T-cell (primary cell): Measurements from ENCODE around the gene USH1G. TPM values are rescaled to one million over a fixed set of nuclear protein-coding genes. Genes with fewer than 3 reads are reported as not detected.

Experiments used
- ATAC-seq, 4 experiments: fragments of 200-7000 bp in 3 of 4; fragments of 150-1000 bp in 1 of 4; cut with Tn5 transposase; replicated peaks in 1 of 4; 1 replicate in 3 of 4; 2 replicates in 1 of 4; pipeline ENCODE4 v1.10.0; 2021; ENCODE audit warnings: moderate library complexity in 3 of 4, mild to moderate bottlenecking in 2 of 4, moderate number of reproducible peaks in 1 of 4
- CTCF ChIA-PET, 2 donors: fragments of 300-600 bp; sonication (Branson Sonifier 250); formaldehyde crosslinking; loops; one replicate each; lab custom pipeline; 2022; ENCODE audit warnings: antibody characterized with exemption in 2 of 2; lab: Charles Lee
- POLR2A ChIA-PET, 2 donors: fragments of 300-600 bp; sonication (Branson Sonifier 250); formaldehyde crosslinking; loops; one replicate each; lab custom pipeline; 2022; ENCODE audit warnings: antibody characterized with exemption in 2 of 2; lab: Charles Lee
- DNase-seq, 35 experiments: peaks; one replicate each; pipeline versions ENCODE4 v3.0.0 to v3.0.0-alpha.2; 2013 to 2023
- H3K27ac ChIP-seq: one replicate; pipeline ENCODE4 v1.5.1; 2013; ENCODE audit warnings: low read length
- H3K27me3 ChIP-seq, 2 experiments: replicated peaks in 1 of 2; 1 replicate in 1 of 2; 2 replicates in 1 of 2; pipeline versions ENCODE4 v1.6.1 to v1.7.0; 2013; ENCODE audit warnings: low read length in 1 of 2, mixed read lengths in 1 of 2; ENCODE audit not compliant: control insufficient read depth in 2 of 2, insufficient read depth in 2 of 2; ENCODE audit errors: extremely low read depth in 1 of 2
- H3K36me3 ChIP-seq, 2 donors: 1 replicate in 1 of 2; 2 replicates in 1 of 2; pipeline versions ENCODE4 v1.6.1 to v1.7.0; 2013; ENCODE audit warnings: low read length in 1 of 2; ENCODE audit not compliant: control insufficient read depth in 2 of 2, insufficient read depth in 1 of 2; ENCODE audit errors: extremely low read depth in 1 of 2
- H3K4me1 ChIP-seq, 2 experiments: 1 replicate in 1 of 2; 2 replicates in 1 of 2; pipeline versions ENCODE4 v1.6.1 to v1.7.0; 2013; ENCODE audit warnings: low read length in 2 of 2, mixed read lengths in 1 of 2; ENCODE audit not compliant: insufficient read depth in 2 of 2, control insufficient read depth in 1 of 2; ENCODE audit errors: extremely low read depth in 1 of 2
- H3K4me3 ChIP-seq, 2 donors: 1 replicate in 1 of 2; 2 replicates in 1 of 2; pipeline versions ENCODE4 v1.5.1 to v1.7.0; 2013; ENCODE audit warnings: mild to moderate bottlenecking in 2 of 2, low read length in 1 of 2, moderate library complexity in 1 of 2; ENCODE audit not compliant: control insufficient read depth in 1 of 2; ENCODE audit errors: extremely low read depth in 1 of 2
- H3K9me3 ChIP-seq: 2 replicates; pipeline ENCODE4 v1.7.0; 2013
- H3K27ac Mint-ChIP-seq, 2 donors: one replicate each; pipeline ENCODE4 v1.8.0; 2020 to 2021; ENCODE audit warnings: mild to moderate bottlenecking in 2 of 2, mixed read lengths in 2 of 2
- H3K27me3 Mint-ChIP-seq, 2 donors: one replicate each; pipeline ENCODE4 v1.8.0; 2021 to 2022; ENCODE audit warnings: mixed read lengths in 2 of 2
- H3K36me3 Mint-ChIP-seq: one replicate; pipeline ENCODE4 v1.8.0; 2021; ENCODE audit warnings: mixed read lengths
- H3K4me1 Mint-ChIP-seq, 3 donors: one replicate each; pipeline ENCODE4 v1.8.0; 2020 to 2022; ENCODE audit warnings: mixed read lengths in 3 of 3, mild to moderate bottlenecking in 1 of 3
- H3K4me3 Mint-ChIP-seq, 3 donors: one replicate each; pipeline ENCODE4 v1.8.0; 2020 to 2022; ENCODE audit warnings: mild to moderate bottlenecking in 3 of 3, mixed read lengths in 3 of 3, moderate library complexity in 3 of 3
- H3K9me3 Mint-ChIP-seq, 3 donors: one replicate each; pipeline ENCODE4 v1.8.0; 2020 to 2022; ENCODE audit warnings: mixed read lengths in 3 of 3
- WGBS: methylation state at CpG from one replicate; pipeline ENCODE4 v1.1.5; 2013; ENCODE audit warnings: missing lambda C conversion rate; ENCODE audit not compliant: insufficient coverage; 5-methylcytosine and 5-hydroxymethylcytosine counted together
- total RNA-seq, 35 experiments: library from RNA in 6 of 35; stranded (reverse) in 6 of 35; fragments of 120-200 nt in 1 of 35; gene quantifications; one replicate each; pipeline versions ENCODE4 v1.2.1 to v1.2.4 and lab custom pipeline; 2013 to 2026

USH1G gene
- total RNA-seq, 5 donors from 2014 or later (not counting 1 experiment from before 2014, with no cell fraction given) = not detected

- H3K9me3 ChIP-seq = no peaks in the 10 kb centered on the region
- peaks cover 0 to 10% of the 10 kb centered on the region in 2 experiments for H3K27me3 ChIP-seq
- H3K4me3 ChIP-seq = no peak overlapping the region
- Mint-ChIP-seq H3K4me1 (peaks cover 16 to 25% (median 23%) of the 10 kb centered on the region in 3 donors), H3K4me3 (no peak overlapping the region), H3K9me3 (no peaks in the 10 kb centered on the region), H3K27me3 (peaks cover 0 to 3% of the 10 kb centered on the region in 2 donors), H3K27ac (no peak overlapping the region), H3K36me3 (no peaks in the 10 kb centered on the region)
- no peak for DNase-seq
- POLR2A ChIA-PET = interaction anchor here in 1 of 2 donors (0.6 kb wide), 1 partner anchor 91 kb away, joined by 5 read pairs; no protein-coding TSS in a partner anchor
- CTCF ChIA-PET = interaction anchor here in 1 of 2 donors (1.0 kb wide), 1 partner anchor 96 kb away, joined by 10 read pairs; no protein-coding TSS in a partner anchor
- H3K4me1 ChIP-seq = peaks cover 4 to 21% of the 10 kb centered on the region in 2 experiments
- H3K27ac ChIP-seq = no peak overlapping the region
- H3K36me3 ChIP-seq = no peaks in the 10 kb centered on the region
- 60% methylated on average over 1 of the region's 5 CpGs for WGBS
- no peak for ATAC-seq
These were observed 47.7 kb downstream of the USH1G start for GRCh38 chr17:74875155-74875976.

- H3K27me3 Mint-ChIP-seq = peaks cover 0 to under 1% of the 10 kb centered on the region in 2 donors
- ATAC-seq (no peak), DNase-seq (no peak)
- no peaks in the 10 kb centered on the region for H3K9me3 ChIP-seq
- peak overlapping the region in 1 of 3 donors; percentile 80 for H3K4me3 Mint-ChIP-seq
- no peak overlapping the region for H3K4me3 ChIP-seq
- peaks cover 3% of the 10 kb centered on the region for H3K36me3 Mint-ChIP-seq
- H3K4me1 Mint-ChIP-seq = peaks cover 16 to 28% (median 23%) of the 10 kb centered on the region in 3 donors
- H3K27ac Mint-ChIP-seq = no peak overlapping the region
- no CpG with 5 or more reads among the region's 5 CpGs for WGBS
- peaks cover 4 to 21% of the 10 kb centered on the region in 2 experiments for H3K4me1 ChIP-seq
- H3K36me3 ChIP-seq = no peaks in the 10 kb centered on the region
- no peak overlapping the region for H3K27ac ChIP-seq
- peaks cover 0 to 10% of the 10 kb centered on the region in 2 experiments for H3K27me3 ChIP-seq
- ChIA-PET POLR2A (interaction anchor here in 1 of 2 donors (0.6 kb wide), 1 partner anchor 105 kb away, joined by 3 read pairs; no protein-coding TSS in a partner anchor), CTCF (no interaction called here)
- no peaks in the 10 kb centered on the region for H3K9me3 Mint-ChIP-seq
These were observed 48.4 kb downstream of the USH1G start for GRCh38 chr17:74874615-74875037.

- Mint-ChIP-seq H3K4me1 (peaks cover 16 to 30% (median 23%) of the 10 kb centered on the region in 3 donors), H3K9me3 (no peaks in the 10 kb centered on the region), H3K4me3 (peak overlapping the region; percentile 80 to 92 (median 88)), H3K27me3 (no peaks in the 10 kb centered on the region), H3K27ac (peak overlapping the region; percentile 95 to 97), H3K36me3 (peaks cover 5% of the 10 kb centered on the region)
- POLR2A ChIA-PET = interaction anchor here in 1 of 2 donors (0.6 kb wide), 2 partner anchors 15 to 104 kb away, joined by 3 to 13 read pairs; no protein-coding TSS in a partner anchor
- DNase-seq (no peak), ATAC-seq (no peak)
- 100% methylated on average over 1 of the region's 6 CpGs for WGBS
- no peaks in the 10 kb centered on the region for H3K9me3 ChIP-seq
- H3K27ac ChIP-seq = peak overlapping the region; percentile 89
- H3K4me3 ChIP-seq = peak overlapping the region; percentile 76 to 91
- CTCF ChIA-PET = interaction anchor here in 1 of 2 donors (1.1 to 1.2 kb wide), 2 partner anchors 240 to 415 kb away, joined by 4 read pairs; partner anchors contain the start of gene SLC25A19
- peaks cover 0 to 7% of the 10 kb centered on the region in 2 experiments for H3K27me3 ChIP-seq
- peaks cover 4 to 21% of the 10 kb centered on the region in 2 experiments for H3K4me1 ChIP-seq
- peaks cover 0 to 2% of the 10 kb centered on the region in 2 donors for H3K36me3 ChIP-seq
These were observed 49.0 kb downstream of the USH1G start for GRCh38 chr17:74873874-74874614.

DNA sequence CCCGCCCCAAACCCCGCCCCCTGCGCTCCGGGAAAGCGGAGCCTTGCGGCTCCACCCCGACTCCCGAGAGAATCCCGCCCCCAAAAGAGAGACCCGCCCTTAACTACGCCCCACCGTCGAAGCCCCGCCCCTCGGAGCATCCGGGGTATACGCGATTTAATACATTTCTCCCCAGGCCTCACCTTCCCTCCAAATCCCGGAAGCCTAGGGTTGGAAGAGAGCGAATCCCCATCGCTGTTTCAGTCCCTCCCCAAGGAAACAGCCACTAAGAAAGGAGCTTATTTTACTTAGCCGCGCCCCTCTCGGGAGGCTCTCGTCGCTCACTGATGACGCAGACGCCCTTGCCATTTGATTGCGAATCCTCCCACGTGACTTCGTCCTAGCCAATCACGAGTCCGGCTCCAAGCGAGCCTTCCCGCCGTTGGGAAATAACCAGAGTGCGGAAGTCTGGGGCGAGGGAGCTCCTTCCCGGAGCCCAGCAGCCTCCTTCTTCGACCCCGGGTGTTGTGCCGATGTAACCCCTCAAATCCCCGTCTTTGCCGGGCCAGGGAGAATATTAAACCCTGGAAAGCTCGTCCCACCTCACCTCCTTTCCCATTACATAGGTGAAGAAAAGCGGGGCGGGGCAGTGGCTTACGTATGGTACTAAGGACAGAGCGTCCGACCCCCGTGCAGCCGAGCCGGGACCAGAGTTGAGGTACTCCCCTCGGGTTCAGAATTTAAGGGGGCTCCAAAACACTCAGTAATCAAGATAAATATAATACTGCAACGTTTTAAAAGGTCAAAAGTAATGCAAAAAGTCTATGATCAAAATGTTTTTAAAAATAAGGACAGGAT is 49.8 kb downstream of the USH1G start:
- ChIA-PET CTCF (interaction anchor here (0.5 to 2.2 kb wide), 12 partner anchors 10 to 1779 kb away, joined by 3 to 8 read pairs (median 4); partner anchors contain the start of genes MIF4GD (in 1 of the 2), NAT9 (in 1 of the 2), RAB37 (in 1 of the 2) and SLC25A19 (in 1 of the 2)), POLR2A (interaction anchor here (0.5 to 1.3 kb wide), 3 partner anchors 16 to 99 kb away, joined by 3 to 13 read pairs (median 4); no protein-coding TSS in a partner anchor)
- DNase-seq = peak; percentile 96 to 100 (median 99)
- WGBS = 0% methylated on average over 35 of the region's 55 CpGs
- Mint-ChIP-seq H3K4me1 (peaks cover 16 to 30% (median 23%) of the 10 kb centered on the region in 3 donors), H3K4me3 (peak overlapping the region; percentile 80 to 92 (median 88)), H3K27me3 (no peaks in the 10 kb centered on the region), H3K36me3 (peaks cover 5% of the 10 kb centered on the region), H3K9me3 (no peaks in the 10 kb centered on the region), H3K27ac (peak overlapping the region; percentile 95 to 97)
- Histone ChIP-seq H3K4me1 (peaks cover 4 to 21% of the 10 kb centered on the region in 2 experiments), H3K27ac (peak overlapping the region; percentile 89), H3K4me3 (peak overlapping the region; percentile 76 to 91), H3K36me3 (peaks cover 0 to 2% of the 10 kb centered on the region in 2 donors), H3K9me3 (no peaks in the 10 kb centered on the region), H3K27me3 (peaks cover 0 to 5% of the 10 kb centered on the region in 2 experiments)
- peak; percentile 93 to 94 (median 94) for ATAC-seq

DNA sequence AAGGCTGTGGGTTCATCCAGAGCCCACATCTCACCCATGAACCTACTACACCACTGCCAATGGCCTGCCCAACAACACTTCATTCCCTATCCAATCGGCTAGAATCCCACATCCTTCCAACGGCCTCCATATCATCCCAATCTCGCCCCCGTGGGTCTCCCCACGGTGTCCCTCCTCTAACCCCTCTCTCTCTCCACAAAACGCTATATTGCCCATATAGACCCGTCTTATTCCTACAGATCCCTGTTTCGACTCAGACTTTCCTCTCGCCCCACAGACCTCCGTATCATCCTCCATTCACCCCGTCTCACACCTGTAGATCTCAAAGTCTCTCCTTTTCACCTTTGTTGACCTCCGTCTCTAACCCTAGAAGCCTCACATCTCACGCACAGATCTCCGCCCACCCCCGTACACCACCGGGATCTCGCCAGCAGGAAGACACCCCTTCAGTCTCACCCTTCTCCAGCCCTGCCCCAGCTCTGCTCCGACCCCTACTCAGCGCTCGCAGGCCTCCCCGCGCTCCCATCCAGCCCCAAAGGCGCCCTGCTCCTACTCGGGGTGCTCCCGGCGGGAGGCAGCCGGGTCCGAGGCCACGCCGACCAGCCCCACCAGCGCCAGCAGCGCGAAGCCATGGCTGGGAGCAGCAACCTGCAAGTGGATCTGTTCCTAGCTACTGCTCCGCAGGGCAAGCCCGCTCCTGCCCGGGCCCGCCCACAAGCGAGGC is 50.6 kb downstream of the USH1G start, which contains the start of gene FDXR:
Gene FDXR, minus strand, starts transcription at position 682 of the 724 bp plus-strand sequence. Its CDS starts 50 bp downstream, at position 632.
- peaks cover 5% of the 10 kb centered on the region for H3K36me3 Mint-ChIP-seq
- peak; percentile 2 to 9 (median 6) for ATAC-seq
- Histone ChIP-seq H3K36me3 (peaks cover 0 to 2% of the 10 kb centered on the region in 2 donors), H3K9me3 (no peaks in the 10 kb centered on the region), H3K4me3 (peak within 1 kb of the TSS; percentile 76 to 91), H3K27me3 (no peaks in the 10 kb centered on the region), H3K27ac (peak within 1 kb of the TSS; percentile 89), H3K4me1 (peaks cover 4 to 21% of the 10 kb centered on the region in 2 experiments)
- WGBS = 11% methylated on average over 38 of the region's 38 CpGs
- no peaks in the 10 kb centered on the region for H3K9me3 Mint-ChIP-seq
- peaks cover 16 to 30% (median 23%) of the 10 kb centered on the region in 3 donors for H3K4me1 Mint-ChIP-seq
- H3K27me3 Mint-ChIP-seq = no peaks in the 10 kb centered on the region
- ChIA-PET CTCF (interaction anchor here (0.5 to 2.2 kb wide), 11 partner anchors 9 to 1778 kb away, joined by 3 to 8 read pairs (median 4); partner anchors contain the start of genes NAT9 (in 1 of the 2), RAB37 (in 1 of the 2) and SLC25A19 (in 1 of the 2)), POLR2A (interaction anchor here (0.5 to 1.3 kb wide), 2 partner anchors 97 to 99 kb away, joined by 3 to 4 read pairs; no protein-coding TSS in a partner anchor)
- peak within 1 kb of the TSS; percentile 95 to 97 for H3K27ac Mint-ChIP-seq
- peak in 1 of 35 experiments; percentile 16 for DNase-seq
- peak within 1 kb of the TSS; percentile 80 to 92 (median 88) for H3K4me3 Mint-ChIP-seq
